M059J (cell line): ENCODE measurements around the gene BRS3. TPM values are rescaled to one million over a fixed set of nuclear protein-coding genes. Genes with fewer than 3 reads are reported as not detected.

ENCODE experiments used
- DNase-seq: peaks from one replicate; pipeline ENCODE4 v3.0.0-alpha.2; 2012; ENCODE audit warnings: low read depth
- total RNA-seq: library from RNA; depleted of rRNA; stranded (reverse); fragments of >200 nt; shearing (Covaris generic); gene quantifications from 2 replicates; pipeline ENCODE4 v1.2.3, GENCODE V29; 2014; rRNA removed

Gene BRS3
- total RNA-seq, 1 experiment from 2014 or later, result not detected

- no peak for DNase-seq
Measured at GRCh38 chrX:136495043-136495442, 7.3 kb downstream of the BRS3 start.

DNA sequence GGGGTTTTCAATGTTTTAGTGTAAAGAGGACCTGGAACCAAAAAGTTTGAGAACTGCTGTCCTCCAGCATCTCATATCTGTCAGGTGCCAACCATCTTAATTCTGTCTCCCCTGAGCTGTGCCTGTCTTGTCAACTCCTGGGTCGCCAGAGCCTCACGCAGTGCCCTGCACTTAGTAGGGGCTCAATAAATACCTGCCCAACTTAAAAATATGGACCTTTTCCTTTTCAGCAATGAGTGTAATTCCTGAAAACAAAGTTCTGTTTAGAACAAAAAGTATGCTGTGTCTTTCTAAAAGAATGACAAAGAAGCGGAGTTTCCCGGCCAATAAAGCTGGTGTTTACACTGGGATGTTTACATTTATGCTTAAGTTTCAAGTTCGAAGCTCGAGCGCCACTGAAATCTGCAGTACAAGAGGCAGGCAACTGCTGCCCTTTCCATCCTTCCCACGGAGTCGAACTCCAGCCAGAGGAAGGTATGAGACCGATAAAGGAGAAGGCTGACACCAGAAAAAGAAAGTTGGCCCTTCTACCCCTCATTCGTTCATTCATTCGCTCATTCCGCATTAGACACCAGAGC, 8.5 kb downstream of the BRS3 start:
- no peak for DNase-seq

GRCh38 chrX:136496764-136497555, 9.2 kb downstream of the BRS3 start:
- peak; percentile 93 for DNase-seq

DNA sequence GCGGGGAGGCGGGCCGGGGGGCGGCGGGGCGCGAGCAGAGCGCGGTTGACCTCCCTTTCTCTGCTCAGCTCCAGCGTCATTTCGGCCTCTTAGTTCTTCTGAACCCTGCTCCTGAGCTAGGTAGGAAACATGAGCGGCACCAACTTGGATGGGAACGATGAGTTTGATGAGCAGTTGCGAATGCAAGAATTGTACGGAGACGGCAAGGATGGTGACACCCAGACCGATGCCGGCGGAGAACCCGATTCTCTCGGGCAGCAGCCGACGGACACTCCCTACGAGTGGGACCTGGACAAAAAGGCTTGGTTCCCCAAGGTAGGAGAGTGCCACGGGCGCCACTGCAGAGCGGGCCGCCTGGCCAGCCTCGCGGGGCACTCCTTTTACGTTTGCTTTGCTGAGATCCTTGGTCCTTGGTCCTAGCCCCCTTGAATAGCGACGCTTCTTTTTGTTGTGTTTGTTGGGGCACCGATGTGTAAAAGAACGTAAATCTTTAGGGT, 9.9 kb downstream of the BRS3 start, which contains the start of gene HTATSF1:
Gene HTATSF1 (plus strand): TSS at position 37 of the 497 bp plus-strand sequence. CDS start 93 bp downstream, at position 130.
- DNase-seq, result no peak

GRCh38 chrX:136519069-136519468, 31.3 kb downstream of the BRS3 start:
- no peak for DNase-seq

GRCh38 chrX:136523770-136524169, 36.0 kb downstream of the BRS3 start:
- no peak for DNase-seq

DNA sequence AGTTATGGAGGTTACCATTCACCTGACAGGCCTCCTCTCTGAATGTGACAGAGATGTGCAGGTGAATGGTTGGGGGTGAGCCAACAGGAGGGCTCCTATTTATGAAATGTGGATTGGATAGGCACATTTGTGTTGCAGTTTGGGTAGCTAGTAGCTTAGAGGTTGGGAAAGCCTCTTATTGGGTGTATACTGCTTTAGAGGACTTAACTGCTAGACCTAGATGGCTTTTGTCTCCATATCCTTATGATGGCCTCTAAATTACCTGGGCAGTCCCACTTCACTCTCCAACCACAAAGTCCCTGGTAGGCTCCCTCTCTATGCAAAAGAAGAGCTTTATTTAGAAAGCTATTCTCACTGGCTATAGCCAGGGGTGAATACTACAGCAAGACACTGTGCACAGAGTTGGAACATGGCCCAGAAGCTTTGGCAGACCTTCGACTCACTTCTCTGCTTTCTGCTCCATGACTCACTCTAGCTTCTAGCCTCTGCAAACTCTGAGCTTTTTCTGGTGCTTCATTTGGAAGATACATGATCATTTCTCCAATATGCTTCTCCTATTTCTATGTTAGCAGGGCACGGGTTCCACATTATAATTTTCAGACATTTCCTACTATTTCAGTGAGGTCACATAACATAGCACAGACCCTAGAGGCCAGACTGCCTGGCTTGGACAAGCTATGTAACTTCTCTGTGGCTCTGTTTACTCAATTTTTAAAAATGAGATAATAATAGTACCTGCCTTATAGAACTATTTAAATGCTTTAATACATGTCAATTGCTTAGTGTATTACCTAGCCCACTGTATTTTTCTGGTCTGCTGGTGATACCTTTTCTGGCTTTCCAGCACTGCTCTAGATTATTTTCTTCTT, 38.2 kb downstream of the BRS3 start:
- peak; percentile 93 for DNase-seq

GRCh38 chrX:136528645-136529315, 41.0 kb downstream of the BRS3 start:
- peak; percentile 28 for DNase-seq

DNA sequence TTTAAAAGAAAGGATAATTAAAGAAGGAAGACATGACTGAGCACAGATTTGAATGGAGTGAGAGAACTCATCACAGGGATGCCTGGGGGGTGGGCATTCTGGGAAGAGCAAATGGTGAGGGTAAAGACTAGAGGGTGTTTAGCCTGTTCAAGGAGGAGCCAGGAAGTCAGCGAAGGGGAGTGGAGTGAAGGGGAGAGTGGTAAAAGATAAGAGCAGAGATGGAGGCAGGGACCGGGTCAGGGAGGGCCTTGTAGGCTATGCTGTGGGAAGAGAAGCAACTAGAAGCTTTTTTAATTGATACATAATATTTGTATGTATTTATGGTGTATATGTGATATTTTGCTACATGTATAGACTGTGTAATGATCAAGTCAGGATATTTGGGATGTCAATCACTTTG, 42.0 kb downstream of the BRS3 start:
- DNase-seq, result peak; percentile 3

- no peak for DNase-seq
Measured at GRCh38 chrX:136531951-136532350, 44.2 kb downstream of the BRS3 start, which contains the start of gene VGLL1. Gene VGLL1, plus strand, starts transcription at chrX:136532215. Its CDS starts 3,806 bp downstream, at chrX:136536021.

DNA sequence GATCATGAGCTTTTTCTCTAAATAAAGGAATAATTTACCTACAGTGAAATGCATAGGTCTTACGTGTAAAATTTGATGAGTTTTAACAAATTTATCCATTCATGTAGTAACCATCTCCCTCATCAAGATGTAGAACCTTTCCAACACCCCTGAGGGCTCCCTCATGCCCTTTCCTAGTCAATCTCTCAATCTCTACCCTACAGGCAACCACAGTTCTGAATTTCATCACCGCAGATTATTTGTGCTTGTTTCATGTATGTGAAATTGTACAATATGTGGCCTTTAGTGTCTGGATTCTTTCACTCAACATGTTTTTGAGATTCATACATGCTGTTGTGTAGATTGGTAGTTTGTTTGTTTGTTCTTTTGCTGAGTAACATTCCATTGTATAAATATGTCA, 46.4 kb downstream of the BRS3 start:
- DNase-seq, result no peak

- DNase-seq, result peak; percentile 2
Measured at GRCh38 chrX:136538811-136539210, 51.1 kb downstream of the BRS3 start.

DNA sequence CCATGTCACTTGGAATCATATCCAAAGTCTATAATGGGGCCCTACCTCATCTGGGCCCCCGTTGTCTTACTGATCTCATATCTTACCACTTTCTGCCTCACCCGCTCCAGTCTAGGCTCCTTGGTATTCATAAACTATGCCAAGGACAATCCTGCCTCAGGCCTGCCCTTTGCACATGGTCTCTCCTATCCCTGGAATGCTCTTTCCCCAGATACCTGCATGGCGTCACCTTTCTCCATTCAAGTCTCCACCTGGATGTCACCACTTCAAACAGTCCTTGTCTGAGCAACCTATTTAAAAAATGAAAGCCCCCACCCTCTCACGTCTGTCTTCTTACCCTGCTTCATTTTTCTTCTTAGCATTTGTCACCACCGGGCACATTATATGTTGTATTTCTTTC, 52.5 kb downstream of the BRS3 start:
- no peak for DNase-seq

DNA sequence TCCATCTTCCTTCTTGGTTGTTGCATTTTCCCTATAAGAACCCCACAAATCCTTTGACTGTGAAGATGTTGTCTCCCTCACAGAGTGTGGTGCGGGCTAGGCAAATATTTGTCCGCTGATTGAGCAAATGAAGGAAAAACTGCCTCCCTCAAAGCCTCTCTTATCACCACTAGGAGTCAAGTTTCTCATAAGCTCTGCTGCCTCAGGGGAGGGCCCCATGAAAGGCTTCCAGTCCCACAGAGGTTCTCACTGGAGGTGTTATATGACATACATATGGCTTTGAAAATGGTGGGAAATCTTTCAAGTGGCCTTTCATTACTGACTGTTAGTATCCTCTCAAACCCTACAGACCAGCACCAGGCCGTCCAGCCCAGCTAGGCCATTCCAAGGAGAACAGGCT, 53.5 kb downstream of the BRS3 start:
- DNase-seq, result peak; percentile 9

GRCh38 chrX:136542281-136542680, 54.5 kb downstream of the BRS3 start:
- DNase-seq, result no peak

Other genes starting within 250 kb of the BRS3 start
- gene MAP7D3, start 236.5 kb upstream of the BRS3 start, total RNA-seq, result 28.1 and 38.8 TPM in 2 replicates
- 0.02 TPM in 1 of 2 replicates, not detected in the other for gene ADGRG4, start 187.0 kb upstream of the BRS3 start, total RNA-seq
- 112 and 120 TPM in 2 replicates for gene HTATSF1, start 9.6 kb downstream of the BRS3 start, total RNA-seq
- not detected in 2 replicates for gene VGLL1, start 44.3 kb downstream of the BRS3 start, total RNA-seq
- not detected in 2 replicates for gene CD40LG, start 160.2 kb downstream of the BRS3 start, total RNA-seq